GM12878 (cell line): ENCODE measurements around the gene PLXNA4. TPM values are rescaled to one million over a fixed set of nuclear protein-coding genes. Genes with fewer than 3 reads are reported as not detected.

Experiments used
- ATAC-seq: fragments of 200-7000 bp; cut with Tn5 transposase; 3 replicates; pipeline ENCODE4 v1.9.1; 2020; ENCODE audit warnings: mild to moderate bottlenecking, moderate library complexity
- BruUV-seq: library from RNA; stranded (reverse); fragments of 400-500 nt; replicated peaks from 2 replicates; lab custom pipeline; 2021; lab: Mats Ljungman, UMichigan
- CTCF ChIA-PET: fragments of 300-600 bp; sonication (Branson Sonifier 250); formaldehyde crosslinking; extraction: SDS; loops from one replicate; lab custom pipeline; 2021; ENCODE audit warnings: inconsistent platforms; lab: Yijun Ruan, JAX
- POLR2A ChIA-PET: fragments of 350-600 bp; formaldehyde crosslinking; extraction: SDS; loops from one replicate; lab custom pipeline; 2021; ENCODE audit warnings: inconsistent platforms; lab: Charles Lee
- RAD21 ChIA-PET: fragments of 300-600 bp; sonication (Branson Sonifier 250); formaldehyde crosslinking; loops from one replicate; lab custom pipeline; 2023; ENCODE audit warnings: antibody characterized with exemption; ENCODE audit not compliant: unreplicated experiment; lab: Charles Lee
- SMC1A ChIA-PET: fragments of 300-600 bp; sonication (Branson Sonifier 250); formaldehyde crosslinking; loops from one replicate; lab custom pipeline; 2023; ENCODE audit not compliant: unreplicated experiment, uncharacterized antibody; lab: Charles Lee
- DNase-seq: peaks from one replicate; pipeline ENCODE4 v3.0.0-alpha.2; 2011; ENCODE audit warnings: low read depth, low spot score
- FAIRE-seq: peaks from 3 replicates; lab custom pipeline; 2011; peaks lifted over from hg19 to GRCh38; lab: Jason Lieb, UNC
- H2AFZ ChIP-seq: 2 replicates; pipeline ENCODE4 v1.6.0; 2011; ENCODE audit warnings: low read depth, low read length, control low read depth; ENCODE audit not compliant: control insufficient read depth
- H3K27ac ChIP-seq: 2 replicates; pipeline ENCODE4 v1.5.1; 2011; ENCODE audit warnings: control low read depth; ENCODE audit not compliant: control insufficient read depth, insufficient read depth
- H3K27me3 ChIP-seq, 2 experiments: replicated peaks in 1 of 2; 2 replicates each; pipeline versions ENCODE4 v1.6.0 to v1.6.1; 2011; ENCODE audit warnings: low read length in 1 of 2; ENCODE audit not compliant: control insufficient read depth in 2 of 2, insufficient read depth in 2 of 2
- H3K36me3 ChIP-seq, 2 experiments: 2 replicates each; pipeline ENCODE4 v1.5.1; 2011; ENCODE audit warnings: low read length in 1 of 2; ENCODE audit not compliant: control insufficient read depth in 2 of 2, insufficient read depth in 2 of 2
- H3K4me1 ChIP-seq: 2 replicates; pipeline ENCODE4 v1.6.1; 2011; ENCODE audit warnings: mild to moderate bottlenecking, low read length, moderate library complexity, mixed read lengths; ENCODE audit not compliant: control insufficient read depth, insufficient read depth
- H3K4me2 ChIP-seq: 2 replicates; pipeline ENCODE4 v1.6.0; 2011; ENCODE audit warnings: control low read depth; ENCODE audit not compliant: control insufficient read depth, insufficient read depth
- H3K4me3 ChIP-seq: fragments of 200-600 bp; sonication (generic); 2 replicates; pipeline ENCODE4 v1.5.1; 2016
- H3K79me2 ChIP-seq: 2 replicates; pipeline ENCODE4 v1.6.0; 2011; ENCODE audit warnings: low read length; ENCODE audit not compliant: control insufficient read depth, insufficient read depth
- H3K9ac ChIP-seq: 2 replicates; pipeline ENCODE4 v1.8.0; 2011; ENCODE audit warnings: low read length, control low read depth, mixed read lengths; ENCODE audit not compliant: control insufficient read depth, insufficient read depth
- H3K9me3 ChIP-seq: replicated peaks from 3 replicates; pipeline ENCODE4 v1.5.1; 2011; ENCODE audit warnings: mild to moderate bottlenecking, low read length; ENCODE audit not compliant: control insufficient read depth, insufficient read depth
- H4K20me1 ChIP-seq: 2 replicates; pipeline ENCODE4 v1.6.0; 2011; ENCODE audit not compliant: control insufficient read depth, insufficient read depth
- ATF2 ChIP-seq: IDR thresholded peaks from 2 replicates; pipeline ENCODE4 v1.6.1; 2012; ENCODE audit warnings: low read length, inconsistent platforms
- CHD2 ChIP-seq: IDR thresholded peaks from 2 replicates; pipeline ENCODE4 v1.6.1; 2011; ENCODE audit warnings: low read depth, low read length, improper control_type of control experiment, borderline replicate concordance
- E2F4 ChIP-seq: IDR thresholded peaks from 2 replicates; pipeline ENCODE4 v1.6.1; 2012; ENCODE audit warnings: low read depth, low read length, improper control_type of control experiment
- GABPA ChIP-seq: IDR thresholded peaks from 2 replicates; pipeline ENCODE4 v1.6.1; 2014; ENCODE audit warnings: antibody characterized with exemption, low read depth, mild to moderate bottlenecking, inconsistent platforms
- HDAC6 ChIP-seq: fragments of 200-600 bp; sonication (generic); IDR thresholded peaks from one replicate; pipeline ENCODE4 v1.8.0; 2017; ENCODE audit warnings: antibody characterized with exemption; ENCODE audit not compliant: unreplicated experiment
- IKZF1 ChIP-seq: fragments of 450-650 bp; conservative IDR thresholded peaks from 2 replicates; pipeline ENCODE4 v1.6.1; 2017; ENCODE audit warnings: antibody characterized with exemption, mild to moderate bottlenecking
- IRF4 ChIP-seq: IDR thresholded peaks from 2 replicates; pipeline ENCODE4 v1.6.1; 2011; ENCODE audit warnings: low read depth, low read length
- MEF2B ChIP-seq: fragments of 450-650 bp; IDR thresholded peaks from 2 replicates; pipeline ENCODE4 v1.6.1; 2018; ENCODE audit warnings: mild to moderate bottlenecking, moderate library complexity; ENCODE audit not compliant: partially characterized antibody, poor library complexity, severe bottlenecking
- MLLT1 ChIP-seq: fragments of 450-650 bp; IDR thresholded peaks from 2 replicates; pipeline ENCODE4 v1.6.1; 2016; ENCODE audit warnings: mild to moderate bottlenecking
- RB1 ChIP-seq: fragments of 450-650 bp; formaldehyde crosslinking; IDR thresholded peaks from 2 replicates; pipeline ENCODE4 v1.6.1; 2017; ENCODE audit warnings: mild to moderate bottlenecking, borderline replicate concordance
- TCF12 ChIP-seq: IDR thresholded peaks from 2 replicates; pipeline ENCODE4 v1.6.1; 2011; ENCODE audit warnings: low read depth, mild to moderate bottlenecking, low read length
- TCF3 ChIP-seq: IDR thresholded peaks from 2 replicates; pipeline ENCODE4 v1.6.1; 2012; ENCODE audit warnings: low read depth, mild to moderate bottlenecking, low read length, borderline replicate concordance; ENCODE audit not compliant: insufficient read depth
- ZBTB4 ChIP-seq: fragments of 450-650 bp; formaldehyde crosslinking; IDR thresholded peaks from 2 replicates; pipeline ENCODE4 v1.4.0; 2022; ENCODE audit warnings: mild to moderate bottlenecking, moderate library complexity
- WGBS: methylation state at CpG from one replicate; pipeline ENCODE4 v1.1.6; 2016; ENCODE audit warnings: low lambda C conversion rate; ENCODE audit not compliant: insufficient replicate concordance, insufficient coverage; ENCODE audit errors: missing lambda C conversion rate; 5-methylcytosine and 5-hydroxymethylcytosine counted together
- in situ Hi-C: fragments of 300-500 bp; cut with MboI; formaldehyde crosslinking; loops from 9 replicates; pipeline ENCODE4 v1.14.3; 2018; ENCODE audit warnings: mixed read lengths
- intact Hi-C: fragments of 100-400 bp; cut with micrococcal nuclease; formaldehyde crosslinking; loops from one replicate; pipeline ENCODE4 v1.14.2; 2022; ENCODE audit not compliant: unreplicated experiment
- polyA plus RNA-seq, 11 experiments: library from polyadenylated mRNA; depleted of rRNA in 4 of 11; unstranded in 6 of 11; stranded (reverse) in 5 of 11; fragments of >200 nt; fragmentation: Nextera tagmentation in 4 of 11; fragmentation: Illumina TruSeq in 1 of 11; extraction: Ambion mirVana in 4 of 11; extraction: Trizol in 1 of 11; gene quantifications; 1 replicate in 1 of 11; 2 replicates in 10 of 11; pipeline versions ENCODE4 v1.2.1 to v1.2.3, GENCODE V29; 2011 to 2016; ENCODE audit warnings: inconsistent platforms in 2 of 11, missing spikeins in 2 of 11, low read depth in 1 of 11
- total RNA-seq, 4 experiments: library from RNA; depleted of rRNA in 3 of 4; stranded (reverse); fragments of >200 nt in 3 of 4; fragmentation: Illumina TruSeq in 1 of 4; extraction: Trizol in 1 of 4; gene quantifications; 2 replicates each; pipeline versions ENCODE4 v1.2.1 to v1.2.3, GENCODE V29; 2013 to 2021

Gene PLXNA4
- total and polyA plus RNA-seq, 10 of the 15 experiments (the other 5 are each of a cell fraction or from before 2014, with no cell fraction given): 0.03 TPM; not detected in 9

GRCh38 chr7:132347123-132347522, 229.1 kb downstream of the PLXNA4 start:
- BruUV-seq: no TSS peak
- Histone ChIP-seq H3K27ac (no peak overlapping the region), H3K36me3 (no peaks in the 10 kb centered on the region), H3K9ac (no peak overlapping the region), H3K27me3 (peaks cover 0 to 6% of the 10 kb centered on the region in 2 experiments; a peak in 3 of 4 replicates), H3K4me2 (no peak overlapping the region), H3K9me3 (no peaks in the 10 kb centered on the region), H2AFZ (no peak overlapping the region), H3K79me2 (no peaks in the 10 kb centered on the region), H4K20me1 (no peaks in the 10 kb centered on the region), H3K4me1 (no peaks in the 10 kb centered on the region), H3K4me3 (no peak overlapping the region)
- WGBS: 19% methylated on average over 7 of the region's 7 CpGs
- ChIA-PET POLR2A (no interaction called here), RAD21 (no interaction called here), SMC1A (interaction anchor here (1.2 kb wide), 1 partner anchor 9 kb away, joined by 3 read pairs; no protein-coding TSS in a partner anchor), CTCF (interaction anchor here (1.5 kb wide), 1 partner anchor 233 kb away, joined by 4 read pairs; no protein-coding TSS in a partner anchor)
- FAIRE-seq (no peak), DNase-seq (no peak), ATAC-seq (no peak)
- in situ Hi-C loops: no loop called here
- intact Hi-C loops: no loop called here
- TF ChIP-seq MEF2B (no peak), CHD2 (no peak), GABPA (no peak), ZBTB4 (no peak), TCF12 (no peak), MLLT1 (no peak), TCF3 (no peak), ATF2 (no peak), E2F4 (no peak), IKZF1 (no peak), HDAC6 (no peak), RB1 (no peak), IRF4 (no peak)
